SK-N-SH (cell line): Measurements from ENCODE around the gene PPP1R14B. TPM values are rescaled to one million over a fixed set of nuclear protein-coding genes. Genes with fewer than 3 reads are reported as not detected.

ENCODE experiments used
- CHD2 ChIP-seq: fragments of 150-350 bp; IDR thresholded peaks from 2 replicates; pipeline ENCODE4 v1.6.1; 2018; ENCODE audit warnings: low read length; ENCODE audit not compliant: partially characterized antibody
- ELF1 ChIP-seq: IDR thresholded peaks from 2 replicates; pipeline ENCODE4 v1.4.0; 2012
- EZH2phosphoT487 ChIP-seq: fragments of 200-600 bp; sonication (generic); IDR thresholded peaks from 2 replicates; pipeline ENCODE4 v1.6.1; 2017; ENCODE audit warnings: low read depth, mixed run types, mild to moderate bottlenecking, antibody characterized with exemption, moderate library complexity, borderline replicate concordance
- FOXJ3 ChIP-seq: sonication (generic); formaldehyde crosslinking; IDR thresholded peaks from 2 replicates; pipeline ENCODE4 v1.5.1; 2020; ENCODE audit warnings: mild to moderate bottlenecking, missing genetic modification reagents
- FOXM1 ChIP-seq: IDR thresholded peaks from 2 replicates; pipeline ENCODE4 v1.4.0; 2012; ENCODE audit warnings: low read depth, mild to moderate bottlenecking
- GABPA ChIP-seq: IDR thresholded peaks from 2 replicates; pipeline ENCODE4 v1.4.0; 2012; ENCODE audit warnings: low read depth, mild to moderate bottlenecking
- GATA2 ChIP-seq: sonication (generic); formaldehyde crosslinking; IDR thresholded peaks from 2 replicates; pipeline ENCODE4 v1.5.0; 2020; ENCODE audit warnings: mild to moderate bottlenecking, missing genetic modification reagents
- NRF1 ChIP-seq: IDR thresholded peaks from 2 replicates; pipeline ENCODE4 v1.6.1; 2012; ENCODE audit warnings: low read depth, mild to moderate bottlenecking, low read length
- POLR2AphosphoS5 ChIP-seq: IDR thresholded peaks from 2 replicates; pipeline ENCODE4 v1.6.1; 2012; ENCODE audit warnings: low read depth, low read length
- RAD21 ChIP-seq: IDR thresholded peaks from 2 replicates; pipeline ENCODE4 v1.6.1; 2012; ENCODE audit warnings: mild to moderate bottlenecking, low read length
- RCOR1 ChIP-seq: fragments of 150-350 bp; IDR thresholded peaks from 2 replicates; pipeline ENCODE4 v1.6.1; 2017; ENCODE audit warnings: antibody characterized with exemption, low read length
- RFX5 ChIP-seq: IDR thresholded peaks from 2 replicates; pipeline ENCODE4 v1.6.1; 2012; ENCODE audit warnings: mild to moderate bottlenecking, improper control_type of control experiment, low read length
- RXRA ChIP-seq: IDR thresholded peaks from 2 replicates; pipeline ENCODE4 v1.4.0; 2012; ENCODE audit warnings: low read depth, mild to moderate bottlenecking, borderline replicate concordance
- SIN3A ChIP-seq: IDR thresholded peaks from 2 replicates; pipeline ENCODE4 v1.6.1; 2012; ENCODE audit warnings: low read depth, mild to moderate bottlenecking, low read length, moderate library complexity, borderline replicate concordance
- TAF1 ChIP-seq: IDR thresholded peaks from 2 replicates; pipeline ENCODE4 v1.6.1; 2012; ENCODE audit warnings: low read depth, mild to moderate bottlenecking, low read length, moderate library complexity, borderline replicate concordance
- TCF12 ChIP-seq: IDR thresholded peaks from 2 replicates; pipeline ENCODE4 v1.4.0; 2012
- USF1 ChIP-seq: IDR thresholded peaks from 2 replicates; pipeline ENCODE4 v1.4.0; 2012; ENCODE audit warnings: low read depth, borderline replicate concordance
- polyA plus RNA-seq, 3 experiments: library from polyadenylated mRNA; depleted of rRNA; stranded (reverse); fragments of >200 nt; gene quantifications; 2 replicates each; pipeline ENCODE4 v1.2.3, GENCODE V29; 2012
- TF ChIP-seq, protein P1 (sequence below): fragments of 150-350 bp; IDR thresholded peaks from 2 replicates; pipeline ENCODE4 v1.6.1; 2017; ENCODE audit warnings: antibody characterized with exemption, low read length, low read depth, borderline replicate concordance
- TF ChIP-seq, protein P2 (sequence below): IDR thresholded peaks from 2 replicates; pipeline ENCODE4 v1.4.0; 2012; ENCODE audit warnings: low read depth, borderline replicate concordance
- TF ChIP-seq, protein P3 (sequence below): fragments of 200-600 bp; sonication (generic); IDR thresholded peaks from 2 replicates; pipeline ENCODE4 v1.6.1; 2017; ENCODE audit warnings: antibody characterized with exemption, mild to moderate bottlenecking, moderate library complexity
- TF ChIP-seq, protein P4 (sequence below): IDR thresholded peaks from 2 replicates; pipeline ENCODE4 v1.6.1; 2012; ENCODE audit warnings: mild to moderate bottlenecking, low read depth, low read length, moderate library complexity
- TF ChIP-seq, protein P5 (sequence below): fragments of 150-350 bp; IDR thresholded peaks from 2 replicates; pipeline ENCODE4 v1.6.1; 2016; ENCODE audit warnings: mild to moderate bottlenecking, low read depth, low read length

Gene PPP1R14B
- polyA plus RNA-seq, 1 of the 3 experiments (the other 2 are of a cell fraction) = 523 TPM

DNA sequence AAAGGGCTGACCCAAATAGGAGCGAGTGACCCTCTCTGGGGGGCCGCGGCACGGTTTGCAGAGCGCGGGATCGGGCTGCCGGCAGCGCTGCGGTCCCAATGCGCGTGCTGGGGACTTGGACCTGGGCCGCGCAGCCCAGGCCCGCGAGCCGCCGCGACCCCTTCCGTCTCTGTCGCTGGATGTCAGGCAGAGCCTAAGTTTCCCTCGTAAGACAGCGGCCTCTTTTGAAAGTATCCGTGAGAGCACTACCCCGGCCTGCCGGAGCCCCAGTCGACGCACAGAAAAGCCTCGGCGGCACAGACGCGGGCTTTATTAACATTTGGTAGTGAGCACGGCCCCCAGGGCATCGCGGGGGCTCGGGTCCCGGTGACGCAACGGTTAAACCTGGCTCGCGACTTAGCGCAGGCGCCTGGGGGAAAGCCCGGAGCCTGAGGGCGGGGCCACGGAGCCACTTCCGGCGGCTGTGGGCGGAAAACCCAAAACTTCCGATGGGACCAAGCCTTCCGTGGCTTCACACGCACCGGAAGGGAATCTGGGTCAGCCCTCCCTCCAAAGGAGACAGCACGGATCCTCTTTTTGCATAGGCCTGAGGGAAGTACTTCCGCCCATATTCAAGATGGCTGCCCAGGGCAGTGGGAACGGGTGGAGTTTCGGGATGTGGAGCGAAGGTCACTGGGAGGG, 22.9 kb upstream of the PPP1R14B start (continued):
- TF ChIP-seq, protein P1, sequence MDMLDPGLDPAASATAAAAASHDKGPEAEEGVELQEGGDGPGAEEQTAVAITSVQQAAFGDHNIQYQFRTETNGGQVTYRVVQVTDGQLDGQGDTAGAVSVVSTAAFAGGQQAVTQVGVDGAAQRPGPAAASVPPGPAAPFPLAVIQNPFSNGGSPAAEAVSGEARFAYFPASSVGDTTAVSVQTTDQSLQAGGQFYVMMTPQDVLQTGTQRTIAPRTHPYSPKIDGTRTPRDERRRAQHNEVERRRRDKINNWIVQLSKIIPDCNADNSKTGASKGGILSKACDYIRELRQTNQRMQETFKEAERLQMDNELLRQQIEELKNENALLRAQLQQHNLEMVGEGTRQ = no peak; the same call in 1 of the 2 replicates
- TF ChIP-seq RFX5 (no peak), RXRA (0 out of 2 replicates have a peak, but pooled peaks have one; percentile 33), TCF12 (peak; percentile 54), FOXJ3 (CRISPR knock-in tag) (no peak), POLR2AphosphoS5 (no peak), EZH2phosphoT487 (no peak), RAD21 (peak; percentile 44), FOXM1 (no peak), RCOR1 (no peak), CHD2 (peak; percentile 96), USF1 (no peak), GABPA (peak; percentile 98), TAF1 (no peak; the same call in 1 of the 2 replicates), GATA2 (CRISPR knock-in tag) (no peak), ELF1 (peak; percentile 100), SIN3A (no peak; the same call in 1 of the 2 replicates), NRF1 (peak; percentile 76)
- TF ChIP-seq, protein P2, sequence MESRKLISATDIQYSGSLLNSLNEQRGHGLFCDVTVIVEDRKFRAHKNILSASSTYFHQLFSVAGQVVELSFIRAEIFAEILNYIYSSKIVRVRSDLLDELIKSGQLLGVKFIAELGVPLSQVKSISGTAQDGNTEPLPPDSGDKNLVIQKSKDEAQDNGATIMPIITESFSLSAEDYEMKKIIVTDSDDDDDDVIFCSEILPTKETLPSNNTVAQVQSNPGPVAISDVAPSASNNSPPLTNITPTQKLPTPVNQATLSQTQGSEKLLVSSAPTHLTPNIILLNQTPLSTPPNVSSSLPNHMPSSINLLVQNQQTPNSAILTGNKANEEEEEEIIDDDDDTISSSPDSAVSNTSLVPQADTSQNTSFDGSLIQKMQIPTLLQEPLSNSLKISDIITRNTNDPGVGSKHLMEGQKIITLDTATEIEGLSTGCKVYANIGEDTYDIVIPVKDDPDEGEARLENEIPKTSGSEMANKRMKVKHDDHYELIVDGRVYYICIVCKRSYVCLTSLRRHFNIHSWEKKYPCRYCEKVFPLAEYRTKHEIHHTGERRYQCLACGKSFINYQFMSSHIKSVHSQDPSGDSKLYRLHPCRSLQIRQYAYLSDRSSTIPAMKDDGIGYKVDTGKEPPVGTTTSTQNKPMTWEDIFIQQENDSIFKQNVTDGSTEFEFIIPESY = peak; percentile 41; the same call in 1 of the 2 replicates
- TF ChIP-seq, protein P3, sequence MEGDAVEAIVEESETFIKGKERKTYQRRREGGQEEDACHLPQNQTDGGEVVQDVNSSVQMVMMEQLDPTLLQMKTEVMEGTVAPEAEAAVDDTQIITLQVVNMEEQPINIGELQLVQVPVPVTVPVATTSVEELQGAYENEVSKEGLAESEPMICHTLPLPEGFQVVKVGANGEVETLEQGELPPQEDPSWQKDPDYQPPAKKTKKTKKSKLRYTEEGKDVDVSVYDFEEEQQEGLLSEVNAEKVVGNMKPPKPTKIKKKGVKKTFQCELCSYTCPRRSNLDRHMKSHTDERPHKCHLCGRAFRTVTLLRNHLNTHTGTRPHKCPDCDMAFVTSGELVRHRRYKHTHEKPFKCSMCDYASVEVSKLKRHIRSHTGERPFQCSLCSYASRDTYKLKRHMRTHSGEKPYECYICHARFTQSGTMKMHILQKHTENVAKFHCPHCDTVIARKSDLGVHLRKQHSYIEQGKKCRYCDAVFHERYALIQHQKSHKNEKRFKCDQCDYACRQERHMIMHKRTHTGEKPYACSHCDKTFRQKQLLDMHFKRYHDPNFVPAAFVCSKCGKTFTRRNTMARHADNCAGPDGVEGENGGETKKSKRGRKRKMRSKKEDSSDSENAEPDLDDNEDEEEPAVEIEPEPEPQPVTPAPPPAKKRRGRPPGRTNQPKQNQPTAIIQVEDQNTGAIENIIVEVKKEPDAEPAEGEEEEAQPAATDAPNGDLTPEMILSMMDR = 0 out of 2 replicates have a peak, but pooled peaks have one; percentile 14
- TF ChIP-seq, protein P4, sequence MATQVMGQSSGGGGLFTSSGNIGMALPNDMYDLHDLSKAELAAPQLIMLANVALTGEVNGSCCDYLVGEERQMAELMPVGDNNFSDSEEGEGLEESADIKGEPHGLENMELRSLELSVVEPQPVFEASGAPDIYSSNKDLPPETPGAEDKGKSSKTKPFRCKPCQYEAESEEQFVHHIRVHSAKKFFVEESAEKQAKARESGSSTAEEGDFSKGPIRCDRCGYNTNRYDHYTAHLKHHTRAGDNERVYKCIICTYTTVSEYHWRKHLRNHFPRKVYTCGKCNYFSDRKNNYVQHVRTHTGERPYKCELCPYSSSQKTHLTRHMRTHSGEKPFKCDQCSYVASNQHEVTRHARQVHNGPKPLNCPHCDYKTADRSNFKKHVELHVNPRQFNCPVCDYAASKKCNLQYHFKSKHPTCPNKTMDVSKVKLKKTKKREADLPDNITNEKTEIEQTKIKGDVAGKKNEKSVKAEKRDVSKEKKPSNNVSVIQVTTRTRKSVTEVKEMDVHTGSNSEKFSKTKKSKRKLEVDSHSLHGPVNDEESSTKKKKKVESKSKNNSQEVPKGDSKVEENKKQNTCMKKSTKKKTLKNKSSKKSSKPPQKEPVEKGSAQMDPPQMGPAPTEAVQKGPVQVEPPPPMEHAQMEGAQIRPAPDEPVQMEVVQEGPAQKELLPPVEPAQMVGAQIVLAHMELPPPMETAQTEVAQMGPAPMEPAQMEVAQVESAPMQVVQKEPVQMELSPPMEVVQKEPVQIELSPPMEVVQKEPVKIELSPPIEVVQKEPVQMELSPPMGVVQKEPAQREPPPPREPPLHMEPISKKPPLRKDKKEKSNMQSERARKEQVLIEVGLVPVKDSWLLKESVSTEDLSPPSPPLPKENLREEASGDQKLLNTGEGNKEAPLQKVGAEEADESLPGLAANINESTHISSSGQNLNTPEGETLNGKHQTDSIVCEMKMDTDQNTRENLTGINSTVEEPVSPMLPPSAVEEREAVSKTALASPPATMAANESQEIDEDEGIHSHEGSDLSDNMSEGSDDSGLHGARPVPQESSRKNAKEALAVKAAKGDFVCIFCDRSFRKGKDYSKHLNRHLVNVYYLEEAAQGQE = no peak
- TF ChIP-seq, protein P5, sequence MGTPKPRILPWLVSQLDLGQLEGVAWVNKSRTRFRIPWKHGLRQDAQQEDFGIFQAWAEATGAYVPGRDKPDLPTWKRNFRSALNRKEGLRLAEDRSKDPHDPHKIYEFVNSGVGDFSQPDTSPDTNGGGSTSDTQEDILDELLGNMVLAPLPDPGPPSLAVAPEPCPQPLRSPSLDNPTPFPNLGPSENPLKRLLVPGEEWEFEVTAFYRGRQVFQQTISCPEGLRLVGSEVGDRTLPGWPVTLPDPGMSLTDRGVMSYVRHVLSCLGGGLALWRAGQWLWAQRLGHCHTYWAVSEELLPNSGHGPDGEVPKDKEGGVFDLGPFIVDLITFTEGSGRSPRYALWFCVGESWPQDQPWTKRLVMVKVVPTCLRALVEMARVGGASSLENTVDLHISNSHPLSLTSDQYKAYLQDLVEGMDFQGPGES = no peak
